Epithelial cell of esophagus (primary cell): ENCODE measurements around the gene NECAB2.

Source experiments
- DNase-seq: peaks from one replicate; pipeline ENCODE4 v3.0.0; 2010; ENCODE audit warnings: low read depth
- H3K4me3 ChIP-seq: 2 replicates; pipeline ENCODE4 v1.5.1; 2011; ENCODE audit warnings: mild to moderate bottlenecking, low read length, control low read depth
- CTCF ChIP-seq: IDR thresholded peaks from 2 replicates; pipeline ENCODE4 v1.5.1; 2011; ENCODE audit warnings: low read depth, mild to moderate bottlenecking, low read length, control low read depth, inconsistent platforms; ENCODE audit not compliant: insufficient read depth; ENCODE audit errors: missing control alignments

Gene NECAB2

GRCh38 chr16:83975590-83976260, 7.7 kb downstream of the NECAB2 start:
- TF ChIP-seq CTCF: no peak
- no peak overlapping the region for H3K4me3 ChIP-seq
- DNase-seq: no peak

GRCh38 chr16:83977056-83977815, 9.2 kb downstream of the NECAB2 start:
- H3K4me3 ChIP-seq: no peak overlapping the region
- no peak for DNase-seq
- no peak for TF ChIP-seq CTCF

- H3K4me3 ChIP-seq: no peak overlapping the region
- no peak for TF ChIP-seq CTCF
- DNase-seq: no peak
Observed at GRCh38 chr16:83978401-83978904, 10.4 kb downstream of the NECAB2 start.

GRCh38 chr16:83979441-83979840, 11.4 kb downstream of the NECAB2 start:
- no peak overlapping the region for H3K4me3 ChIP-seq
- no peak for DNase-seq
- no peak for TF ChIP-seq CTCF

- TF ChIP-seq CTCF: no peak
- no peak for DNase-seq
Observed at GRCh38 chr16:83980794-83981193, 12.8 kb downstream of the NECAB2 start.

GRCh38 chr16:83981799-83982198, 13.8 kb downstream of the NECAB2 start:
- no peak overlapping the region for H3K4me3 ChIP-seq
- no peak for DNase-seq
- no peak for TF ChIP-seq CTCF

More at GRCh38 chr16:83980794-83981193, 12.8 kb downstream of the NECAB2 start:
- H3K4me3 ChIP-seq: no peak overlapping the region
